HCT116 (cell line): ENCODE results near the gene ARPP21. TPM values are rescaled to one million over a fixed set of nuclear protein-coding genes. Genes with fewer than 3 reads are reported as not detected.

Source experiments
- ATAC-seq: fragments of 200-7000 bp; cut with Tn5 transposase; 2 replicates; pipeline ENCODE4 v1.9.1; 2020; ENCODE audit warnings: mild to moderate bottlenecking, moderate library complexity
- BruUV-seq: library from RNA; stranded (reverse); fragments of 400-500 nt; replicated peaks from 2 replicates; lab custom pipeline; 2021; lab: Mats Ljungman, UMichigan
- CTCF ChIA-PET: fragments of 300-600 bp; sonication (Branson Sonifier 250); formaldehyde crosslinking; loops from one replicate; lab custom pipeline; 2021; ENCODE audit warnings: antibody characterized with exemption; lab: Charles Lee
- POLR2A ChIA-PET: fragments of 300-600, 350-600 bp; sonication (Branson Sonifier 250); formaldehyde crosslinking; loops from one replicate; lab custom pipeline; 2021; ENCODE audit warnings: antibody characterized with exemption; lab: Charles Lee
- RAD21 ChIA-PET, 2 experiments: fragments of 300-600 bp; sonication (Branson Sonifier 250); formaldehyde crosslinking; loops; one replicate each; lab custom pipeline; 2023; ENCODE audit warnings: low total read pairs in 2 of 2; ENCODE audit not compliant: uncharacterized antibody in 2 of 2, unreplicated experiment in 2 of 2, low non-redundant PET in 1 of 2; lab: Charles Lee
- DNase-seq: peaks from one replicate; pipeline ENCODE4 v3.0.0-alpha.2; 2010; ENCODE audit warnings: low read depth, low spot score
- H2AFZ ChIP-seq: fragments of 200-600 bp; shearing (Covaris generic), sonication (generic); 2 replicates; pipeline ENCODE4 v1.6.1; 2017; ENCODE audit warnings: low read depth, mixed run types, mixed read lengths, antibody characterized with exemption, low read length; ENCODE audit not compliant: poor library complexity, severe bottlenecking
- H3K27ac ChIP-seq: 2 replicates; pipeline ENCODE4 v1.5.1; 2012; ENCODE audit warnings: low read depth, low read length
- H3K27me3 ChIP-seq: fragments of 200-600 bp; sonication (generic); 2 replicates; pipeline ENCODE4 v1.6.1; 2016; ENCODE audit warnings: mixed run types, low read length, mixed read lengths; ENCODE audit not compliant: insufficient read depth
- H3K36me3 ChIP-seq, 2 experiments: fragments of 200-500 bp in 1 of 2; fragments of 200-600 bp in 1 of 2; sonication (Bioruptor generic) in 1 of 2; sonication (generic) in 1 of 2; 2 replicates each; pipeline versions ENCODE4 v1.5.1 to v1.6.1; 2014 to 2016; ENCODE audit warnings: low read length in 2 of 2, inconsistent platforms in 1 of 2, mixed read lengths in 1 of 2, mixed run types in 1 of 2; ENCODE audit not compliant: insufficient read depth in 2 of 2, control insufficient read depth in 1 of 2
- H3K4me1 ChIP-seq, 2 experiments: fragments of 200-600 bp in 1 of 2; sonication (generic) in 1 of 2; 2 replicates each; pipeline versions ENCODE4 v1.5.1 to v1.6.1; 2012 to 2017; ENCODE audit warnings: low read length in 2 of 2, inconsistent platforms in 1 of 2, mild to moderate bottlenecking in 1 of 2, mixed read lengths in 1 of 2, mixed run types in 1 of 2, moderate library complexity in 1 of 2; ENCODE audit not compliant: insufficient read depth in 2 of 2, control insufficient read depth in 1 of 2
- H3K4me2 ChIP-seq: fragments of 200-600 bp; sonication (generic); 2 replicates; pipeline ENCODE4 v1.6.1; 2017; ENCODE audit warnings: mixed run types, low read length, mixed read lengths
- H3K4me3 ChIP-seq, 2 experiments: fragments of 200-600 bp in 1 of 2; sonication (generic) in 1 of 2; replicated peaks in 1 of 2; 2 replicates each; pipeline ENCODE4 v1.5.1; 2011 to 2016; ENCODE audit warnings: low read length in 2 of 2, control low read depth in 1 of 2, low read depth in 1 of 2, mild to moderate bottlenecking in 1 of 2, mixed read lengths in 1 of 2, mixed run types in 1 of 2
- H3K79me2 ChIP-seq: fragments of 200-600 bp; sonication (generic); 2 replicates; pipeline ENCODE4 v1.6.1; 2017; ENCODE audit warnings: mild to moderate bottlenecking, mixed run types, low read length, moderate library complexity, mixed read lengths; ENCODE audit not compliant: insufficient read depth
- H3K9ac ChIP-seq: fragments of 200-600 bp; sonication (generic); 2 replicates; pipeline ENCODE4 v1.6.1; 2016; ENCODE audit warnings: low read length, mixed read lengths
- H3K9me2 ChIP-seq: fragments of 200-600 bp; sonication (generic), shearing (Covaris generic); 2 replicates; pipeline ENCODE4 v1.6.1; 2017; ENCODE audit warnings: mixed run types, mild to moderate bottlenecking, moderate library complexity; ENCODE audit not compliant: insufficient read depth
- H3K9me3 ChIP-seq, 2 experiments: fragments of 200-500 bp in 1 of 2; fragments of 200-600 bp in 1 of 2; sonication (Bioruptor generic) in 1 of 2; sonication (generic) in 1 of 2; 2 replicates each; pipeline ENCODE4 v1.6.1; 2014 to 2017; ENCODE audit warnings: low read length in 2 of 2, mixed read lengths in 2 of 2, inconsistent platforms in 1 of 2, low read depth in 1 of 2, mild to moderate bottlenecking in 1 of 2, mixed run types in 1 of 2, moderate library complexity in 1 of 2; ENCODE audit not compliant: control insufficient read depth in 1 of 2, insufficient read depth in 1 of 2
- H4K20me1 ChIP-seq: fragments of 200-600 bp; sonication (generic), shearing (Covaris generic); 2 replicates; pipeline ENCODE4 v1.6.1; 2017; ENCODE audit warnings: mixed run types, mild to moderate bottlenecking, moderate library complexity; ENCODE audit not compliant: insufficient read depth
- CEBPB ChIP-seq: IDR thresholded peaks from 2 replicates; pipeline ENCODE4 v1.6.1; 2012; ENCODE audit warnings: low read depth
- EZH2 ChIP-seq: fragments of 200-600 bp; sonication (generic); IDR thresholded peaks from 2 replicates; pipeline ENCODE4 v1.6.1; 2017; ENCODE audit warnings: antibody characterized with exemption, mixed run types
- EZH2phosphoT487 ChIP-seq: fragments of 200-600 bp; IDR thresholded peaks from 2 replicates; pipeline ENCODE4 v1.6.1; 2018; ENCODE audit warnings: antibody characterized with exemption, borderline replicate concordance
- POLR2A ChIP-seq: IDR thresholded peaks from 2 replicates; pipeline ENCODE4 v1.7.0; 2011; ENCODE audit warnings: borderline replicate concordance; ENCODE audit not compliant: insufficient read depth, insufficient read length; ENCODE audit errors: extremely low read depth
- POLR2AphosphoS5 ChIP-seq: IDR thresholded peaks from 2 replicates; pipeline ENCODE4 v1.6.1; 2011; ENCODE audit warnings: mild to moderate bottlenecking, low read depth, low read length, moderate library complexity
- RAD21 ChIP-seq: IDR thresholded peaks from 2 replicates; pipeline ENCODE4 v1.6.1; 2012; ENCODE audit warnings: low read depth, mild to moderate bottlenecking
- REST ChIP-seq: IDR thresholded peaks from 2 replicates; pipeline ENCODE4 v1.6.1; 2012; ENCODE audit warnings: low read depth
- SIN3A ChIP-seq: IDR thresholded peaks from 2 replicates; pipeline ENCODE4 v1.6.1; 2012; ENCODE audit warnings: low read depth
- TCF7L2 ChIP-seq: IDR thresholded peaks from 2 replicates; pipeline ENCODE4 v1.7.0; 2011; ENCODE audit warnings: borderline replicate concordance, inconsistent platforms; ENCODE audit not compliant: insufficient read depth, insufficient read length; ENCODE audit errors: extremely low read depth
- YY1 ChIP-seq: IDR thresholded peaks from 2 replicates; pipeline ENCODE4 v1.6.1; 2011; ENCODE audit warnings: low read length, low read depth, moderate library complexity, mild to moderate bottlenecking; ENCODE audit not compliant: insufficient replicate concordance; ENCODE audit errors: extremely low read depth
- ZNF274 ChIP-seq: fragments of 200-500 bp; sonication (Bioruptor generic); IDR thresholded peaks from 2 replicates; pipeline ENCODE4 v1.6.1; 2014; ENCODE audit warnings: mild to moderate bottlenecking, low read depth, low read length, inconsistent platforms
- intact Hi-C: fragments of 100-400 bp; cut with micrococcal nuclease; formaldehyde crosslinking; loops from 2 replicates; pipeline ENCODE4 v1.10.0; 2022
- total RNA-seq: library from RNA; stranded (reverse); gene quantifications from one replicate; pipeline ENCODE4 v1.2.1, GENCODE V29; 2021; ENCODE audit not compliant: unreplicated experiment

Gene ARPP21
- total RNA-seq, 1 experiment from 2014 or later: not detected

- no peaks in the 10 kb centered on the region for H4K20me1 ChIP-seq
- H3K4me3 ChIP-seq: no peak overlapping the region
- TF ChIP-seq EZH2: no peak
- no peak for TF ChIP-seq TCF7L2
- TF ChIP-seq REST: no peak
- TF ChIP-seq ZNF274: no peak
- TF ChIP-seq SIN3A: no peak
- TF ChIP-seq RAD21: no peak
- no peak for TF ChIP-seq CEBPB
- TF ChIP-seq YY1: no peak
- TF ChIP-seq POLR2A: no peak
- no peak for TF ChIP-seq EZH2phosphoT487
- no peak for TF ChIP-seq POLR2AphosphoS5
- TF ChIP-seq, all 23 proteins: peak for 0
- ATAC-seq (no peak), DNase-seq (no peak)
- no peak overlapping the region for H3K27ac ChIP-seq
- H3K9me2 ChIP-seq: no peaks in the 10 kb centered on the region
- H3K79me2 ChIP-seq: no peaks in the 10 kb centered on the region
- RAD21 ChIA-PET: no interaction called here
- intact Hi-C loops: no loop called here
- H2AFZ ChIP-seq: no peak overlapping the region
- BruUV-seq: no TSS peak
- CTCF ChIA-PET: no interaction called here
- H3K9me3 ChIP-seq: peaks cover 0 to 9% of the 10 kb centered on the region in 2 experiments; a peak in 2 of 4 replicates
- H3K27me3 ChIP-seq: no peaks in the 10 kb centered on the region
- H3K9ac ChIP-seq: no peak overlapping the region
- no peaks in the 10 kb centered on the region for H3K4me1 ChIP-seq
- H3K36me3 ChIP-seq: no peaks in the 10 kb centered on the region
- POLR2A ChIA-PET: no interaction called here
- no peak overlapping the region for H3K4me2 ChIP-seq
These were observed 106.0 kb downstream of the ARPP21 start for GRCh38 chr3:35745351-35745750.
